Muscle layer of colon (tissue), 2 donors: Measurements from ENCODE around the gene WFDC10B.
"Not testable (repeated sequence)": the region's sequence is repeated elsewhere in the genome, so short reads cannot be mapped to it uniquely, and the experiment has no call there.

Source experiments
- H3K27ac ChIP-seq: one replicate; pipeline ENCODE4 v1.7.0; 2013; ENCODE audit warnings: low read depth, mild to moderate bottlenecking, low read length, moderate library complexity
- H3K27me3 ChIP-seq, 2 donors: one replicate each; pipeline ENCODE4 v1.7.0; 2013; ENCODE audit warnings: low read length in 2 of 2, mild to moderate bottlenecking in 2 of 2; ENCODE audit not compliant: insufficient read depth in 2 of 2, control insufficient read depth in 1 of 2
- H3K36me3 ChIP-seq: one replicate; pipeline ENCODE4 v1.7.0; 2013; ENCODE audit warnings: mild to moderate bottlenecking, low read length; ENCODE audit not compliant: insufficient read depth
- H3K4me1 ChIP-seq: one replicate; pipeline ENCODE4 v1.7.0; 2013; ENCODE audit warnings: mild to moderate bottlenecking, low read length; ENCODE audit not compliant: insufficient read depth
- H3K4me3 ChIP-seq, 2 donors: one replicate each; pipeline ENCODE4 v1.7.0; 2013; ENCODE audit warnings: low read length in 2 of 2, low read depth in 1 of 2, mild to moderate bottlenecking in 1 of 2, moderate library complexity in 1 of 2
- H3K9ac ChIP-seq: one replicate; pipeline ENCODE4 v1.7.0; 2013; ENCODE audit warnings: low read length
- H3K9me3 ChIP-seq: one replicate; pipeline ENCODE4 v1.7.0; 2013; ENCODE audit warnings: mild to moderate bottlenecking, low read length
- donor health status: abdominal sarcoma.
- donor health status: Adenocarcinoma of cecum.

The WFDC10B gene

GRCh38 chr20:45701873-45702272 is 2.9 kb downstream of the WFDC10B start, which contains the start of gene WFDC13:
WFDC13 (plus strand) TSS chr20:45702038; CDS start chr20:45702124, 86 bp downstream.
- H3K27me3 ChIP-seq, result no peaks in the 10 kb centered on the region
- H3K4me1 ChIP-seq, result no peaks in the 10 kb centered on the region
- no peak within 1 kb of the TSS for H3K4me3 ChIP-seq
- H3K36me3 ChIP-seq, result no peaks in the 10 kb centered on the region
- H3K9me3 ChIP-seq, result no peaks in the 10 kb centered on the region
- no peak within 1 kb of the TSS for H3K27ac ChIP-seq
- H3K9ac ChIP-seq, result no peak within 1 kb of the TSS

- no peak overlapping the region for H3K4me3 ChIP-seq
- no peaks in the 10 kb centered on the region for H3K36me3 ChIP-seq
- H3K9me3 ChIP-seq, result no peaks in the 10 kb centered on the region
- H3K9ac ChIP-seq, result no peak overlapping the region
- no peak overlapping the region for H3K27ac ChIP-seq
- no peaks in the 10 kb centered on the region for H3K27me3 ChIP-seq
- H3K4me1 ChIP-seq, result no peaks in the 10 kb centered on the region
These were observed 3.7 kb downstream of the WFDC10B start for GRCh38 chr20:45701104-45701503.

DNA sequence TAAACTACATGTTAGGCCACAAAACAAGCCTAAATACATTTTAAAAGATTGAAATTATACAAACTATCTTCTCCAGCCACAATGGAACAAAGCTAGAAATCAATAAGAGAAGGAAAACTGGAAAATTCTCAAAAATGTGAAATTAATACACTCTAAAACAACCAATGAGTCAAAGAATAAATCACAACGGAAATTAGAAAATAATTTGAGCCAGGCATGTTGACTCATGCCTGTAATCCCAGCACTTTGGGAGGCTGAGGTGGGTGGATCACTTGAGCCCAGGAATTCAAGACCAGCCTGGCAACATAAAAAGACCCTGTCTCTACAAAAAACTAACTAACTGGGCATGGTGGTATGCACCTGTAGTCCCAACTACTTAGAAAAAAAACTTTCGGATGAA is 9.3 kb downstream of the WFDC10B start:
- H3K9ac ChIP-seq, result no peak overlapping the region
- H3K4me3 ChIP-seq, result no peak overlapping the region
- no peaks in the 10 kb centered on the region for H3K36me3 ChIP-seq
- H3K27me3 ChIP-seq, result no peaks in the 10 kb centered on the region
- no peaks in the 10 kb centered on the region for H3K4me1 ChIP-seq
- no peak overlapping the region for H3K27ac ChIP-seq
- no peaks in the 10 kb centered on the region for H3K9me3 ChIP-seq

DNA sequence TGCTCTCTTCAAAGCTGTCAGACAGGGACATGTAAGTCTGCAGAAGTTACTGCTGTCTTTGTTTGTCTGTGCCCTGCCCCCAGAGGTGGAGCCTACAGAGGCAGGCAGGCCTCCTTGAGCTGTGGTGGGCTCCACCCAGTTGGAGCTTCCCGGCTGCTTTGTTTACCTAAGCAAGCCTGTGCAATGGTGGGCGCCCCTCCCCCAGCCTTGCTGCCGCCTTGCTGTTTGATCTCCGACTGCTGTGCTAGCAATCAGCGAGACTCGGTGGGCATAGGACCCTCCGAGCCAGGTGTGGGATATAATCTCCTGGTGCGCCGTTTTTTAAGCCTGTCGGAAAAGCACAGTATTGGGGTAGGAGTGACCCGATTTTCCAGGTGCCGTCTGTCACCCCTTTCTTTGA is 11.5 kb downstream of the WFDC10B start:
- H3K36me3 ChIP-seq, H3K27ac ChIP-seq, H3K9ac ChIP-seq, H3K4me3 ChIP-seq, H3K9me3 ChIP-seq, H3K27me3 ChIP-seq, H3K4me1 ChIP-seq: not testable (repeated sequence)

DNA sequence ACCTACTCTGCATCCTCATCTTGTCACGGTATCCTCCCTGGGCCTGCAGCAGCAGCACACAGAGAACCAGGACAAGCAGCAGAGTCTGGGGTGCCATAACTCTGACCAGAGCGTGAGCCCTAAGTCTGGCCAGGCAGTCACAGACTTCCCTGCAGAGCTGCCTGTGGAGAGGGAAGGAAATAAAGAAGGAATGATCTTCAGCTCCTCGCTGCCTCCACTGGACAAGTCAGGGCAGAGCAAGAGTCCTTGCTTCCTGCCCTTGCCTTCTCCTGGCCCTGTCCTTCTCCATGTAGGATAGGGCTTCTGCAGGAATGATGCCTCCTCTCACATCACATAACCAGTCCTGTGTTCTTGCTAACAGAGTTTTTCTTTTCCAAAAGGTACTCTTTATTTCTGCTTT is 18.9 kb downstream of the WFDC10B start:
- H3K4me3 ChIP-seq, result no peak overlapping the region
- H3K36me3 ChIP-seq, result no peaks in the 10 kb centered on the region
- no peaks in the 10 kb centered on the region for H3K4me1 ChIP-seq
- no peak overlapping the region for H3K27ac ChIP-seq
- no peak overlapping the region for H3K9ac ChIP-seq
- H3K9me3 ChIP-seq, result peaks cover 5% of the 10 kb centered on the region
- H3K27me3 ChIP-seq, result no peaks in the 10 kb centered on the region

DNA sequence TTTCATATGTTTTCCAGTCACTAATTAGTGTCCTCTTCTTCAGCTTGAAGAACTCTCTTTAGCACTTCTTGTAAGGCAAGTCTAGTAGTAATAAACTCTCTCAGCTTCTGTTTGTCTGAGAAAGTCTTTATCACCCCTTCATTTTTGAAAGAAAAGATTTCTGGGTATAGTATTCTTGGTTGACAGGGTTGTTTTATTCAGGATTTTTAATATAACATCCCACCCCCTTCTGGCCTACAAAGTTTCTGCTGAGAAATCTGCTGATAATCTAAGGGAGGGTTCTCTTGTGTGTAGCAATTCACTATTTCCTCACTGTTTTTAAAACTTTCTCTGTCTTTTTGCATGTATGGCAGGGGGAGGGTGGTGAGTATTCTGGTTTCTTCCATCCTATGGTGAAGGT is 25.2 kb downstream of the WFDC10B start:
- Histone ChIP-seq H3K36me3 (no peaks in the 10 kb centered on the region), H3K4me1 (no peaks in the 10 kb centered on the region), H3K9ac (no peak overlapping the region), H3K9me3 (peaks cover 12% of the 10 kb centered on the region), H3K4me3 (no peak overlapping the region), H3K27me3 (no peaks in the 10 kb centered on the region), H3K27ac (no peak overlapping the region)

DNA sequence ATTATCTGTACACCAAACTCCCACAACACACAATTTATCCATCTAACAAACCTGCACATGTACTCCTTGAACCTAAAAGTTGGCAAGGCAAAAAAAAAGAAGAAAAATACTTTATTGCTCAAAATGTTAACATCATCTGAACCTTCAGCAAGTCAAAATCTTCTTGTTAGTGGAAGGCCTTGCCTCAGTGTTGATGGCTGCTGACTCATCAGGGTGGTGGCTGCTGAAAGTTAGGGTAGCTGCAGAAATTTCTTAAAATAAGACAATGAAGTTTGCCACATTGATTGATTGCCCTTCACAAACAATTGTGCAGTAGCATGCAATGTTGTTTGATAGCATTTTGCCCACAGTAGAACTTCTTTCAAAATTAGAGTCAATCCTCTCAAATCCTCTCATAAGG is 32.1 kb downstream of the WFDC10B start:
- Histone ChIP-seq H3K4me1 (no peaks in the 10 kb centered on the region), H3K27ac (no peak overlapping the region)

GRCh38 chr20:45670139-45670538 is 34.7 kb downstream of the WFDC10B start, which contains the start of gene WFDC11:
WFDC11 (minus strand) TSS chr20:45670239; CDS start chr20:45650600, 19,639 bp downstream.
- no peak within 1 kb of the TSS for H3K4me3 ChIP-seq
- no peak within 1 kb of the TSS for H3K9ac ChIP-seq
- H3K36me3 ChIP-seq, result no peaks in the 10 kb centered on the region
- no peak within 1 kb of the TSS for H3K27ac ChIP-seq
- H3K4me1 ChIP-seq, result no peaks in the 10 kb centered on the region
- no peaks in the 10 kb centered on the region for H3K27me3 ChIP-seq
- H3K9me3 ChIP-seq, result no peaks in the 10 kb centered on the region

More for the DNA sequence above, 32.1 kb downstream of the WFDC10B start:
- Histone ChIP-seq H3K36me3 (no peaks in the 10 kb centered on the region), H3K4me3 (no peak overlapping the region), H3K9me3 (no peaks in the 10 kb centered on the region), H3K27me3 (no peaks in the 10 kb centered on the region), H3K9ac (no peak overlapping the region)

DNA sequence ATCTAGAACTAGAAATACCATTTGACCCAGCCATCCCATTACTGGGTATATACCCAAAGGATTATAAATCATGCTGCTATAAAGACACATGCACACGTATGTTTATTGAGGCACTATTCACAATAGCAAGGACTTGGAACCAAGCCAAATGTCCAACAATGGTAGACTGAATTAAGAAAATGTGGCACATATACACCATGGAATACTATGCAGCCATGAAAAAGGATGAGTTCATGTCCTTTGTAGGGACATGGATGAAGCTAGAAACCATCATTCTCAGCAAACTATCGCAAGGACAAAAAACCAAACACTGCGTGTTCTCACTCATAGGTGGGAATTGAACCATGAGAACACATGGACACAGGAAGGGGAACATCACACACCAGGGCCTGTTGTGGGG is 47.8 kb downstream of the WFDC10B start:
- not testable (repeated sequence) for H3K36me3 ChIP-seq, H3K9ac ChIP-seq, H3K9me3 ChIP-seq, H3K4me1 ChIP-seq, H3K27me3 ChIP-seq, H3K27ac ChIP-seq, H3K4me3 ChIP-seq

DNA sequence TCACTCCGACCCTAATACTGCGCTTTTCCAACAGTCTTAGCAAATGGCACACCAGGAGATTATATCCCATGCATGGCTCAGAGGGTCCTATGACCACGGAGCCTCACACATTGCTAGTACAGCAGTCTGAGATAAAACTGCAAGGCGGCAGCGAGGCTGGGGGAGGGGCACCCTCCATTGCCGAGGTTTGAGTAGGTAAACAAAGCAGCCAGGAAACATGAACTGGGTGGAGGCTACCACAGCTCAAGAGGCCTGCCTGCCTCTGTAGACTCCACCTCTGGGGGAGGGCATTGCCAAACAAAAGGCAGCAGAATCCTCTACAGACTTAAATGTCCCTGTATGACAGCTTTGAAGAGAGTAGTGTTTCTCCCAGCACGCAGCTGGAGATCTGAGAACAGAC is 53.1 kb downstream of the WFDC10B start:
- H3K4me1 ChIP-seq, result not testable (repeated sequence)

DNA sequence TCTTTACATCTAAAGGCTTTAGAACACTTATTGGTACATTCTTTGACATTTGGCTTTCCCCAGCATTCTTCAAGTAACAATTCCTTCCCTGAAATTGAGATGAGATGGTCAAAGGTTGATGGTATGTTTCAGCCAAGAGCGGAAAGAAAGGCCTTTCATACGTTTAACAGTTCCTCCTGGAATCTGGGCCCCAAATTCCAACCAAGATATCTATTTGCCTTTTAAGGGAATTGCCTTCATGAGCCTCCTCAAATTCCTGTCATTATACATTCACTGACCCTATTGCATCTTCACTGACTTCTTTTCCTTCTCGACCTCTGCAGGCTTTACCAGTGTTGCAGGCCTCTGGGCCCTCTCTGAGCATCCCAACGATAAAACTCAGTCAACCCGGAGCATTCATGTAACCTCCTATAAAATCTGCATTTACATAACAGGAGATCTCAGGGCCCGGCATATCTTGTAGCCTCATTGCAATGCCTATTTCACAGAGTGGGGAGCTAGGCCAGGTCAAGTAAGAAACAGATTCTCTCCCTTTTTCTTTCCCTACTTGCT is 55.4 kb downstream of the WFDC10B start:
- Histone ChIP-seq H3K4me3 (no peak overlapping the region), H3K9ac (no peak overlapping the region), H3K4me1 (no peaks in the 10 kb centered on the region), H3K36me3 (no peaks in the 10 kb centered on the region), H3K9me3 (no peaks in the 10 kb centered on the region), H3K27ac (no peak overlapping the region), H3K27me3 (no peaks in the 10 kb centered on the region)

More for the DNA sequence above, 53.1 kb downstream of the WFDC10B start:
- H3K36me3 ChIP-seq, H3K4me3 ChIP-seq, H3K27ac ChIP-seq, H3K9me3 ChIP-seq, H3K27me3 ChIP-seq, H3K9ac ChIP-seq: not testable (repeated sequence)

GRCh38 chr20:45647441-45648050 is 57.3 kb downstream of the WFDC10B start:
- no peaks in the 10 kb centered on the region for H3K27me3 ChIP-seq

More at GRCh38 chr20:45647441-45648050, 57.3 kb downstream of the WFDC10B start:
- Histone ChIP-seq H3K4me1 (no peaks in the 10 kb centered on the region), H3K36me3 (no peaks in the 10 kb centered on the region), H3K4me3 (no peak overlapping the region), H3K9ac (no peak overlapping the region), H3K27ac (no peak overlapping the region), H3K9me3 (no peaks in the 10 kb centered on the region)
